GM19395 (cell line): ENCODE measurements around the gene B4GALNT3.

Experiments
- ATAC-seq: cut with Tn5 transposase; IDR thresholded peaks from one replicate; pipeline ENCODE4 v1.9.1; 2021; ENCODE audit warnings: mild to moderate bottlenecking, moderate library complexity; ENCODE audit not compliant: unreplicated experiment

Gene B4GALNT3

DNA sequence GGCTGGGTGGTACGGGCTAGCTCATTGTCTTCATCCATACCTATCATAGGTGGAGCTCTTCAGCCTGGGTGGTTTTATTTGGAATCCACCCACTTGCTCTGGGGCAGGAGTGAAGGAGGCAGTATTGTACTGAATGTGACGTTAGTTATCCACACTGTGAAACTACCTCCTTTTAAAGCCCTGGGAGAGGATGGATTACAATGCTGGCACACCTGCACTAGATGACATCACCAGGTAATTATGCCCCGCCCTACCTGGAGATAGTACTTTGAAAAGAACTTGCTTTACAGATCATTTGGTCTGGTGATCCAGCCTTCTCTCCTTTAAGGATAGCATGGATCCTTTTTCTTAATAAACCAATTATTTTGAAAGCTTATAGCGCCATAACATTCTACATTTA lies 78.0 kb downstream of the B4GALNT3 start:
- ATAC-seq = no peak

DNA sequence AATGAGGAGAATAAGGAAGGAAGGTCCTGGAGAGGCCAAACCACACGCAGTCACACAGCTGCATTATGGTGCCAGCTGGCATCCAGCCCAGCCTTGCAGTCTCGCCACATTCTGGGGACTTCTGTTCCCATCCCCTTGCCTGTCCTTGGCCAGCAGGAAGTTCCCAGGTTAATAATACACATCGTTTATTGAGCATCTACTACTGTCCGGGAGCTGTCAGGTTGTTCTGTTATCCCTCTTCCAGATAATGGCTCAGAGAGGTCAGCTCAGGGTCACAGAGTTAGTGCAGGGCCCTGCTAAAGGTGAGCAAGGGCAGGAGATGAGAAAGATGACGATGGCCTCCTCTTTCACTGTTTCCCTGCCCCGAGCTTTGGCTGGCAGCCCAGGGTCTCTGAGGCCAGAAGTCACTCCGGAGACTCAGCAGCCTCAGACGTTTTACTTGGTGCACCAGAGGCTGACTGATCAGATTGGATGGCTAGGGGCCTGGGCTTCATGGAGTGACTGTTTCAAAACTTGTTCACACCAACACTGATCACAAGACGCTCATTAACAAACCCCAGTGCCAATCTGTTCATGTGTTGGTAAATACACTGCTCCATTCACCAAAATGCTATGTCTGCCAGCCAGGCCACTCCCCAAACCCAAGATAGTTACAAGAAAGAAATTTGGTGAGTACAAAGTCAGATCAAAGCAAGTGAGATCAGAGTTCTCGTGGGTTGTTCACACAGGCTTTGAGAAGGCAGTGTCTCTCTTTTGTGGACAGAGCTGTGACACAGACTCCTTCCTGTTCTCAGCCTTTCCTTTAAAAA lies 79.2 kb downstream of the B4GALNT3 start:
- ATAC-seq = no peak

DNA sequence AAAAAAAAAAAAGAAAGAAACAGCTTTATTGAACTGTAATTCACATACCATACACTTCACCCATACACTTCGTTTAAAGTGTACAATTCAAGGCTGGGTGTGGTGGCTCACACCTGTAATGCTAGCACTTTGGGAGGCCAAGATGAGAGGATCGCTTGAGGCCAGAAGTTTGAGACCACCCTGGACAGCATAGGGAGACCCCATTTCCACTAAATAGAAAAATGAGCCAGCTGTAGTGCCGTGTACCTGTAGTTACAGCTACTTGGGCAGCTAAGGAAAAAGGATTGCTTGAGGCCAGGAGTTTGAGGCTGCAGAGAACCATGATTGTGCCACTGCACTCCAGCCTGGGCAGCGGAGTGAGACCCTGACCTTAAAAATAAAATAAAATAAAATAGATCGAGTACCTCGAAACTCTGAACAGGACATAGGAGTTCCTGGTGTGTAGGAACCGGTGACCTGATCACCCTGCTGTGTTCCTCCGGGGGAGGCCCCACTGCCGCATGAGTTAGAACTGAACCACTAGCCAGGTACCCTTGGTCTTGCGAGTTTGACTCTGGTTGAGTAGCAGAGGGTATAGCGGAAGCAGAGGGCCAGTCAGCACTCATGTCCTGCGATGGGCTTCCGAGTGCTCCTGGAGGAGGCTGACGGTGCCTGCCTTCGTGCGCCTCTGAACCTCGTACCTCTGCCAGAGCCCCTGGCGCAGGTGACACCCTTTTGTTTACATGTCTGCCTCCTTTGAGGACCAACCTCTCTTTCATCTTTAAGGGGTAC lies 80.0 kb downstream of the B4GALNT3 start:
- ATAC-seq = no peak

DNA sequence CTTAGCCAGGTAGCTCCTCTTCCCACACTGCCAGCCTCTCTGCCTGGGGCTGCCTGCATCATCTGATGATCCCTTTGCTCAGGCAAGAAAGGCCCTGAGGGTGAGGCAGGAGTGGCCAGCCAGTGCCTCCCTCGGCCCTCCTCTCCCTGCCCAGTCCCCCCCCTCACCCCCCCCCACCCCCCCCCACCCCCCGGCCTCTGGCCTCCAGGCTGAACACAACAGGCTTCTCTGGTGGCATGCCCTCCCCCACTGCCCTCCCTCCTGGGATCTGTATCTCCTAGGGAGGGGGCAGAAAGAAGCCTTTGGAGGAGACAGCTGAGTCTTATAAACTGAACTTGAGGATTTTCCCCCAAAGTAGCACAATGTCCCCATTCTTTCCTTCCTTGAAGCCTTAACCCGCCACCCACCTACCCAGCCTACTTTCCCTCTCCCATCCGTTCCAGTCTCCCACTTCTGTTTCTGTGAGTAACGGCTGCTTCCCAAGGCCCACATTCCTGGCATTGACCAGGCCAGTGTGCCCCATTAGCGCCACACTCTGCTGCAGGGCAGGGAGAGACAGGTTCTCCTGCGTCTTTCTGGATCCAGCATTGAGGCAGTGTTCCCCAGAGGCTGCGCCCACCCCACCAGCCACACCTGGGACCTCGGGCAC lies 82.1 kb downstream of the B4GALNT3 start:
- ATAC-seq = no peak

DNA sequence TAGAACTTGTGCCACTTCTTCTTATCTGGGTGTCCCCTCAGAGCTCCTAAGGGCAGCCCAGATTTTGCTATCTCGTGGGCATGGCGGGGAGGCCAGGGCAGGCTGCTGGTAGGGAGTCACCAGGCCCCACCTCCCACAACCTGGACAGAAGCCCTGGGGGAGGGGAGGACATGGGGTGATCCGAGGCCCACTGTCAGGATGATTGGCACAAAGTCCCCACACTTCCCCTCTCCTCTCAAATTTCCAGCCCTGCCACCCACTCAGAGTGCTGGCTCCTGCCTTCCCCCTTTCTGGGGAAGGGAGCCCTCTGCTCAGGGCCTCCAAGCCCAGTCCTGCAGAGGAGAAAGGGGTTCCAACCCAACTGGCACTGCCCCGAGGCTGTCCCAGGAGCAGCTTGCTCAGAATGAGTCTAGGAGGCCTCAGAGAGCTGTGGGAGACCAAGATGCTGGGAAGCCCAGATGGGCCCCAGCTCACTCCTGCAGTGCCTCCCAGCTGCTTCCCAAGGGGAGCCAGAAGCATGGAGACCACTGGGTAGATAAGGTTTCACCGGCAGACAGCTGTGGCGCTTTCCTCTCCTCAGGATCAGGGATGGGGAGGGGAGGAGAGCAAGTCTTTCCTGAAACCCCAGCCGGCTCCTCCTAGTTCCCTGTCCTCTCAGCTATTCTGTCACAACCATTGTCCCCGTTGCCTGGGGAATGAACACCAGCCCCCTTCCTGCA lies 82.8 kb downstream of the B4GALNT3 start:
- ATAC-seq = no peak

DNA sequence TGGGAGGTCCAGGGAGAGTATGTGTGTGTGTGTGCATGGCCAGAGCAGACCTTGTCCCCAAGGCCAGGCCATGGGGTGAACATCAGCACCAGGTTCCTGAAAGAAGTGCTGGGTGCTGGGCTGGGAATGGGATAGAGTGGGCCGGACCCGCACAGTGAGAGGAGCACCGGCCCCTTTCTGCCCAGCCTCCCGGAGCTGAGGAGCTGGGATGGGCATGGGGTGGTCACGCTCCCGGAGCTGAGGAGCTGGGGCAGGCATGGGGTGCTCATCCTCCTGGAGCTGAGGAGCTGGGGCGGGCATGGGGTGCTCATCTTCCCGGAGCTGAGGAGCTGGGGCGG lies 83.3 kb downstream of the B4GALNT3 start:
- ATAC-seq = no peak

DNA sequence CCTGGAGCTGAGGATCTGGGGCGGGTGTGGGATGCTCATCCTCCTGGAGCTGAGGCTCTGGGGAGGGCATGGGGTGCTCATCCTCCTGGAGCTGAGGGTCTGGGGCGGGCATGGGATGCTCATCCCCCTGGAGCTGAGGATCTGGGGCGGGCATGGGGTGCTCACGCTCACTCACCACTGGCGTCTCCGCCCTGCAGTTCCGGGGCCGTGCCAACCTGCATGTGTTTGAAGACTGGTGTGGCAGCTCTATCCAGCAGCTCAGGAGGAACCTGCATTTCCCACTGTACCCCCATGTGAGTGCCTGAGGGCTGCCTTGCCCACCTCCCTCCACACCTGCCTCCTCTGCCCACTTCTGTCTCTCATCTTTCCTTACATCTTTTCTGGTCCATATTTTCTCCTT lies 84.4 kb downstream of the B4GALNT3 start:
- ATAC-seq = no peak

DNA sequence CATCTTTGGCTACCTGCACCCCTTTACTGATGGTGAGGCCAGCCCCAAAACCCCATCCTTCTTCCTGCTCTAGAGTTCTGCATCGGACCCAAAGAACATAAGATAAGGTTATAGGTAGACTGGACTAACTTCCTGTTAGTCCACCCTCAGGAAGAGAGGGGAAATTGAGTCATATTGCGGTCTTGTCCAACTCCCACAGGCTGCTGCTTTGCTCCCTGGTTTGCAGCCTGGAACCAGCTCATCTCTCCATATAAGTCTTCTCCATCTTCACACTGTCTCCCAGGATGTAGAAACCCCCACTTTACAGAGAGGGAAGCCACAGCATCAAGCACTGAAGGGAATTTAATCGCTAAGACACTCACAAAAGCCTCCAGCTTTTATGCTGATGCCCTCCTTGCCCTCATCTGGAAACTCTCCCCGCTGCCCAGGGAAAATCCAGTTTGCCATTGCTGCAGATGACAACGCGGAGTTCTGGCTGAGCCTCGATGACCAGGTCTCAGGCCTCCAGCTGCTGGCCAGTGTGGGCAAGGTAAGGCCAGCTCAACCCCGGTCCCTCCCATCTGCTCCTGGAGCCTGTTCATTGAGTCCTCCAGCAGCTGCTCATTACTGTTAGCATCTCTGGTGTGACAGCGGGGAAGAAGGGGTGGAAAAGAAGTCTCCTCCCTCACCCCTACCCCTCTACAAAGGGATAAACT lies 85.3 kb downstream of the B4GALNT3 start:
- no peak for ATAC-seq

DNA sequence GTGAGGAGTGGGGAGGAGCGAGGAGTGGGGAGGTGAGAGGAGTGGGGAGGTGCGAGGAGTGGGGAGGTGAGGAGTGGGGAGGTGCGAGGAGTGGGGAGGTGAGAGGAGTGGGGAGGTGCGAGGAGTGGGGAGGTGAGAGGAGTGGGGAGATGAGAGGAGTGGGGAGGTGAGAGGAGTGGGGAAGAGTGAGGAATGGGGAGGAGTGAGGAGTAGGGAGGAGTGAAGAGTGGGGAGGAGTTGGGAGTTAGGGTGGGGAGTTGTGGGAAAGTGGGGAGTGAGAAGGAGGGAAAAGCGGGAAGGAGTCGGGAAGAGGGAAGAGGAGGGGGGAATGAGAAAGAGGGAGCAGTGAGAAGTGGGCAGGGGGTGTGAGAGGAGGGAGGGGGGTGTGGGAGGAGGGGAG lies 86.1 kb downstream of the B4GALNT3 start:
- no peak for ATAC-seq

DNA sequence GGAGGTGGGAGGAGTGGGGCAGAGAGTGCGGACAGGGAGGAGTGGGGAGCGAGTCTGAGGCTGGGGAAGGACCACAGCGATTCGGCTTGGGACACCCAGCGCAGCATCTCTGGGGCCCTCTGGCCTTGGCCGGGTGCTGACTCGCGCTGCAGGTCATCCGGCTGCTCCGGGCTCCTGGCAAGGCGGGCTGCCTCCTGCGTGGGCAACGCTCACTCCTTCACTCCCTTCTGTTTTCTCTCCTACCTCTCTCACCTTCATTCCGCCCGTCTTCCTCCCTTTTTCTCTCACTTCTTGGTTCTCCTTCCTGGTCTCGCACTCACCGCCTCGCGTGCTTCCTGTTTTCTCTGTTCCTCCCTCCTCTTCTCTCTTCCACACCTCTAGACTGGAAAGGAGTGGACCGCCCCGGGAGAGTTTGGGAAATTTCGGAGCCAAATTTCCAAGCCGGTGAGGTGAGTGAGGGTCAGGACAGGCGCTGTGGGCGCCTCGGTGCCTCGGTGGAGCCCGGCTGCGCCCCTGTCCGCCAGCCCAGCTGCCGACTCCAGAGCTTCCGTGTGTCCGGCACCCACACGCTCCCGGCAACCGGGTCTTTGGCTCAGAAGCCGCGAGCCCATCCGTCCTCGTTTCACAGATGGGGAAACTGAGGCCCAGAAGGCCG lies 86.7 kb downstream of the B4GALNT3 start:
- ATAC-seq = no peak

DNA sequence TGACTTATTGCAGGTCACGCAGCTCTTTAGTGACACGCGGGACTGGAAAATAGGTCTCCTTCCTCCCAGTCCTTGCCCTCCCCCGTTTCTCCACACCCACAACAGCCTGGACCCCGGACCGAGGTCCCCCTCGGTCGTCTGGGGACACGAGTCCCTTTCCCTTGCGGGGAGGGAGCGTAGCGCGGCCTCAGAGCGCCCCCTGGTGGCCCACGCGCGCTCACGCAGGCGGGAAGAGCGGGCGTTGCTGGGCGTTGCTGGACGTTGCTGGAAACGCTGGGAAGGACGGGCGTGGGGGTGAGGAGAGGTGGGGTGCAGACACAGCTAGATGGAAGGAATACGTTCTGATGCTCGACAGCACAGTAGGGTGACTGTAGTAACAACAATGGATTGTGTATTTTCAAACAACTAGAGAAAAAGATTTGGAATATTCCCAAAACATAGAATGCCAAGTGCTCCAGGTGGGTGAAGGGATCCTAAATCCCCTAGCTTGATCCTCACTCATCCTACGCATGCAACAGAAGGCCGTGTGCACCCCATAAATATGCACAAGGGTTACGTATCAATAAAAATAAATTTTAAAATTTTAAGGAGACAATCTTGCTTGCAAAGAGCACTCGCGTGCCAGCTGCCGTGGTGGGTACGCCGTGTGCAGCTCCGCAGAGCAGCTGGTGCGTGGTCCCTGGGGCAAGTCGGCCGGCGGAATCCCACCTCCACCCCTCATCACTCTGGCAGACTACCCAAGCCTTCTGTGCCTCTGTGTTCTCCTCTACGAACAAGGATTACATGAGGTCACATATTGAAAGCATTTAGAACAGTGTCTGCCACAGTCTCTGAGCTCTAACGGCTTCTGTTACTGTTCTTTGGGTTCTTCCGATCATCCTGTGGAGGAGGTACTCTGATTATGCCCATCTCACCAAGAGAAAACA lies 87.4 kb downstream of the B4GALNT3 start:
- no peak for ATAC-seq

DNA sequence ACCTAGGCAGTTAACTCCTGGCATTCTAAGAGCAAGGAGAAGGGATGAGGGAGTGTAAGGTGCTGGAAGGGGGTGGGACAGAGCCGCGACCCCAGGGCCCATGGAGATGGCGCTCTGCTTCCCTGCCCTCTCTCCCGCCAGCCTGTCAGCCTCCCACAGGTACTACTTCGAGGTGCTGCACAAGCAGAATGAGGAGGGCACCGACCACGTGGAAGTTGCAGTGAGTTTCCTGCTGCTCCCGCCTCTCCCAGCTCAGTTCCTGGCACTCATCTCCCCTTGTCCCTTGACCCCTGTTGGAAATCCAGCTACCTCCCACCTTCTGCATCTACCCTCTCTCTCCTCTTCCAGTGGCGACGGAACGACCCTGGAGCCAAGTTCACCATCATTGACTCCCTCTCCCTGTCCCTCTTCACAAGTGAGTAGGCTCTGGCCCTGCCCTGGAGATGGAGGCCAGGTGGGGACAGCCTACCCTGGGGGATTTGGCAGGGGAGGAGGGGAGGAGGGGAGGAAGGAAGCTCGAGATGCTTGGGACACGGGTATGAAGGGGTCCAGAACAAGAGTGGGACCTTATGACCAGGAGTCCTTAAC lies 88.2 kb downstream of the B4GALNT3 start:
- no peak for ATAC-seq

DNA sequence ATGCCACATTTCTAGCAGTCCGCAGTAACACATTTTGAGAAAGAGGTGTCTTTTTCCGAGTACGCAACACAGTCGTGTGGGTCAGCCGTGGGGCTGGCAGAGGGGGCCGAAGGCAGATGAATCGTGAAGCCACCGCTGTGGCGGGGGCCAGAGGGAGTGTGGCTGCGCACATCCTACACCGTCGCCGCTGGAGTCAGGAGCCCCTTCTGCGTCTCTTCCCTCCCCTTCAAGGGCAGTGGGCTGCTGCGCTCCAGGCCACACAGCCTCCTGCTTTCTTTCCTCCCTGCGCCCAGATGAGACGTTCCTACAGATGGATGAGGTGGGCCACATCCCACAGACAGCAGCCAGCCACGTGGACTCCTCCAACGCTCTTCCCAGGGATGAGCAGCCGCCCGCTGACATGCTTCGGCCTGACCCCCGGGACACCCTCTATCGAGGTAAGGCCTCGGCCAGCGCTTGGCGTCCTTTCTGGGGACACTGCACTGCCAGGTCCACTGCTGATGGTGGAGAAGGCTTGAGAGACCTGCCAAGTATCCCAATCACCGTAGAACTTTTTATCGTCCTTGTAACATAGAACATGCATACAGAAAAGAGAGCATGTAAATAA lies 89.8 kb downstream of the B4GALNT3 start:
- no peak for ATAC-seq

DNA sequence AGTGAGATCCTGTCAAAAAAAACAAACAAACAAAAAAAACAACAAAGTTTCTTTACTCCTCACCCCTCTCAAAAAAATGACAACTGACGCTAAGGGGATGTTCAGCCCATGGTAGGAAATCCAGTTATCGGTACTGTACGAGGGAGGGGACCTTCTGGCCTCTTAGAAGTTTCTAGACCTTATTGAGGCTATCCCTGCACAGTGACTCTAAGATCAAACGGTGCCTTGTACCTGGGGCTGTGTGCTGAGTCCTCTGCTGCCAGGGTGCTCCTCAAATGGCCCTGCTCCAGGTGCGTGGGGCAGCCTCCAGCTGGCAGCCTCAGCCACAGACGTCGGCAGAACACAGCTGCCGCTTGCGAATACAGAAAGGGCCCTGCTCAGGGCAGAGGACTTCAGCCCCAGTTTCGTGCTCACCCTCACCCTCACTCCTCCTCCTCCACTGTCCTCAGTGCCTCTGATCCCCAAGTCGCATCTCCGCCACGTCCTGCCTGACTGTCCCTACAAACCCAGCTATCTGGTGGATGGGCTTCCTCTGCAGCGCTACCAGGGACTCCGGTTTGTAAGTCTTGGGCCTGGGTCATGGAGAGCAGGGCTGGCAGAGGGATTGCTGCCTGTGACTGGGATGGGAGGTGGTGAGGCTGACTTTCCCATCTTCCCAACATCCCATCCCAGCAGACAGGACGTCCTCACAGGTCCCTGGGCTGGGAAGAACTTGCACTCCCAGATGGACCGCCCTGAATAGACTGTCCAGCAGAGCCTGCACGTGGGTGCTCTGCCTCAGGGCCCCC lies 90.9 kb downstream of the B4GALNT3 start:
- no peak for ATAC-seq

DNA sequence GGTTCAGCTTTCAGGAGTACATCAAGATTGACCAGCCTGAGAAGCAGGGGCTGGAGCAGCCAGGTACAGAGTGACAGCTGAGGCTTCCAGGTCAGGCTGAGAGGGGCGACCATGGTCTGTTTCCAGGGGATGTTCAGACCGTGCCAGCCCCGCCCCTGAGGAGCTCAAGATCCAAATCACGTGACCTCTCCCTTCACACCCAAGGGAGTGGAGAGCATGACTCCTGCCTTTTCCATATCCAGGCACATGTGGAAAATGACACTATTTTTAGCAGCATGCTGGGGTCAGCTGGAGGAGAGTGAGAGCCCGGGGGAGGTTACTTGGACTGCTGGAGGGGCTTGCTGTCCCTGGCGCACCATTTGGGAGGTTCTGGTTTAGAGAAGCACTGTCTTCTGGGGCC lies 92.7 kb downstream of the B4GALNT3 start:
- no peak for ATAC-seq

DNA sequence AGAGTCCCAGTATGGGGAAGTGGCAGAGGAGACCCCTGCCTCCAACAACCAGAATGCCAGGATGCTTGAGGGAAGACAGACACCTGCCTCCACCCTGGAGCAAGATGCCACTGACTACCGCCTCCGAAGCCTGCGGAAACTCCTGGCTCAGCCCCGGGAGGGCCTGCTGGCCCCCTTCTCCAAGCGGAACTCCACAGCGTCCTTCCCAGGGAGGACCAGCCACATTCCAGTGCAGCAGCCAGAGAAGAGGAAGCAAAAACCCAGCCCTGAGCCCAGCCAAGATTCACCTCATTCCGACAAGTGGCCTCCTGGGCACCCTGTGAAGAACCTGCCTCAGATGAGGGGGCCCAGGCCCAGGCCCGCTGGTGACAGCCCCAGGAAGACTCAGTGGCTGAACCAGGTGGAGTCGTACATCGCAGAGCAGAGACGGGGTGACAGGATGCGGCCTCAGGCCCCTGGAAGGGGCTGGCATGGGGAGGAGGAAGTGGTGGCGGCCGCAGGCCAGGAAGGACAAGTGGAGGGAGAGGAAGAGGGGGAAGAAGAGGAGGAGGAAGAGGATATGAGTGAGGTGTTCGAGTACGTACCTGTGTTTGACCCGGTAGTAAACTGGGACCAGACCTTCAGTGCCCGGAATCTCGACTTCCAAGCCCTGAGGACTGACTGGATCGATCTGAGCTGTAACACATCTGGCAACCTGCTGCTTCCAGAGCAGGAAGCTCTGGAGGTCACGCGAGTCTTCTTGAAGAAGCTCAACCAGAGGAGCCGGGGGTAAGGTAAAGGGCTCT lies 93.7 kb downstream of the B4GALNT3 start:
- ATAC-seq = no peak

DNA sequence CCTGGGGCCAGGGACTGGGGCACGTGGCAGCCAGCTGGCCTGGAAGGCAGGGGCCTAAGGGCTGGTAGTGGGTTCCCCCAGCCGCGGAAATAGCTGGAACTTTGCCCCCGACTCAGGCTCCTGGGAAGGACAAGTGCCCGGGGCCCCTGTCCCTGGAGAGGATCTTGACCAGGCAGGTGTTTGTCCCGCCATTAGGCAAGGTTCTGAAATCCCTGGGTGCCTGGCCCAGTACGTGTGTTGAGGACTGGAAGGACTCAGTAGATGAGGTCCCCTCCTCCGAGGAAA lies 94.2 kb downstream of the B4GALNT3 start:
- ATAC-seq = no peak
